NB4 (cell line): Measurements from ENCODE around the gene SUMO2.

ENCODE experiments used
- MYC ChIP-seq: IDR thresholded peaks from 2 replicates; pipeline ENCODE4 v1.6.1; 2011; ENCODE audit warnings: low read depth, low read length
- POLR2A ChIP-seq: IDR thresholded peaks from 2 replicates; pipeline ENCODE4 v1.6.1; 2011; ENCODE audit warnings: mild to moderate bottlenecking; ENCODE audit not compliant: insufficient read length; ENCODE audit errors: extremely low read depth
- TF ChIP-seq, protein P1 (sequence below): IDR thresholded peaks from one replicate; pipeline ENCODE4 v1.5.1; 2012; ENCODE audit warnings: low read depth, low read length
- TF ChIP-seq, protein P2 (sequence below): IDR thresholded peaks from 2 replicates; pipeline ENCODE4 v1.6.1; 2011; ENCODE audit warnings: low read depth, low read length

DNA sequence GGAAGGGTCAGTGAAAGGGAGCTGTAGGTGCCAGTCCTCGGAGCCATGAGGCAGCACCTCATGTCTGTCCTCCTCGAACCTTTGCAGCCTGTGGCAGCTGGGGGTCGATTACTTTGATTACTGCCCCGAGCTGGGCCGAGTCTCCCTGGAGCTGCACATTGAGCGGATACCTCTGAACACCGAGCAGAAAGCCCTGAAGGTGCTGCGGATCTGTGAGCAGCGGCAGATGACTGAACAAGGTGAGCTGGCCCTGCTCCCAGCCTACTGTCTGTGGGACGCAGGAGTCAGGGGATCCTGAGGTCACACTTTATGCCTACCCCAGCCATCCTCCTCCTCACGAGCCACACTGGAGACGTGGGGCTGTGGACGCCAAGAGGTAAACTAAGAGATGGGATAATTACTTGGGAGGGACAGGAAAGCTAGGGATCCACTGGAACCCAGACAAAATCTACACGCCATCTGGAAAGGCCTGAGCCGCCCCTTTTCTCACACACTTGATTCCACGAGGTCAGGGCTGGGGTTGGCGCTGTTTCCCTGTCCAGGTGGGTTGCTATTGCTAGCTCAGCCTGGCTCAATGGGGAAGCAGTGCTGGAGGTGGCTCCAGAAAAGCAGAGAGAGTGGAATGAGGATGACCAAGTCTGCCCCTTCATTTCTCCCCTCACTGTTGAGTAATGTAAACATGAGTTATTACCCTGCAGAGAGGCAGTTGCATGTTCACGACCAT lies 49.1 kb upstream of the SUMO2 start:
- TF ChIP-seq, protein P1, sequence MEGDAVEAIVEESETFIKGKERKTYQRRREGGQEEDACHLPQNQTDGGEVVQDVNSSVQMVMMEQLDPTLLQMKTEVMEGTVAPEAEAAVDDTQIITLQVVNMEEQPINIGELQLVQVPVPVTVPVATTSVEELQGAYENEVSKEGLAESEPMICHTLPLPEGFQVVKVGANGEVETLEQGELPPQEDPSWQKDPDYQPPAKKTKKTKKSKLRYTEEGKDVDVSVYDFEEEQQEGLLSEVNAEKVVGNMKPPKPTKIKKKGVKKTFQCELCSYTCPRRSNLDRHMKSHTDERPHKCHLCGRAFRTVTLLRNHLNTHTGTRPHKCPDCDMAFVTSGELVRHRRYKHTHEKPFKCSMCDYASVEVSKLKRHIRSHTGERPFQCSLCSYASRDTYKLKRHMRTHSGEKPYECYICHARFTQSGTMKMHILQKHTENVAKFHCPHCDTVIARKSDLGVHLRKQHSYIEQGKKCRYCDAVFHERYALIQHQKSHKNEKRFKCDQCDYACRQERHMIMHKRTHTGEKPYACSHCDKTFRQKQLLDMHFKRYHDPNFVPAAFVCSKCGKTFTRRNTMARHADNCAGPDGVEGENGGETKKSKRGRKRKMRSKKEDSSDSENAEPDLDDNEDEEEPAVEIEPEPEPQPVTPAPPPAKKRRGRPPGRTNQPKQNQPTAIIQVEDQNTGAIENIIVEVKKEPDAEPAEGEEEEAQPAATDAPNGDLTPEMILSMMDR: no peak
- no peak for TF ChIP-seq POLR2A
- TF ChIP-seq, protein P2, sequence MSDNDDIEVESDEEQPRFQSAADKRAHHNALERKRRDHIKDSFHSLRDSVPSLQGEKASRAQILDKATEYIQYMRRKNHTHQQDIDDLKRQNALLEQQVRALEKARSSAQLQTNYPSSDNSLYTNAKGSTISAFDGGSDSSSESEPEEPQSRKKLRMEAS: no peak
- no peak for TF ChIP-seq MYC
